Fibroblast of lung (primary cell): ENCODE measurements around the gene COL4A1.

ENCODE experiments used
- EZH2 ChIP-seq: IDR thresholded peaks from 2 replicates; pipeline ENCODE4 v1.5.1; 2012; ENCODE audit warnings: low read length, control low read depth, mild to moderate bottlenecking; ENCODE audit errors: missing control alignments
- TF ChIP-seq, protein P1 (sequence below), 2 donors: IDR thresholded peaks in 1 of 2; conservative IDR thresholded peaks in 1 of 2; 1 replicate in 1 of 2; 2 replicates in 1 of 2; pipeline ENCODE4 v1.5.1; 2011 to 2012; ENCODE audit warnings: low read length in 2 of 2, control low read depth in 1 of 2, inconsistent platforms in 1 of 2, low read depth in 1 of 2, mild to moderate bottlenecking in 1 of 2

DNA sequence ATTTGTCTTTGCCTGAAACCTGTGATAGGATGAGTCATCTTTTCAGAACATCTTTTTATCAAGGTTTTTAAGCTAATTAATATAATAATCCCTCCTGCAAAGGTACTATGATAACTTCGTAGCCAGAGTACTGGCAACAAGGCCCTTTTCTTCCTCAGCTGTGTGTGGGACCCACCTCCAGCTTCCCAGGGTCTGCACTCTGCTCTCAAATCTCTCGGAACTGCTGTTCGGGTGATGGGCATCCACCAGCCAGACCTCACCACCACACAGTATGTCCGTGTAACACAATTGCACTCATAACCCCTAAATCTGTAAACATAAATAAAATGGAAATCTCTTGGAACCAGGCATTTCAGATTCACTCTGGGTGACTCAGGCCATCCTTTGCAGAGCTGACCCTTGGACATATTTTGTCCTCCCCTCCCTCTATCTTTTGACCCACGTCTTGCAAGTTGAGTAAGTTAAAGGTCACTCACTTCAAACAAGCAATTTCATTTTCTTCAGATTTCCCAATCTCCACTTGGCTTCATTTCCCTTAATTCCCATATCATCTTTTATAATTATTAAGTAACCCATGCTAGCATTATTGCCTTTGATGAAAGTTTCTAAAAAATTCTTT lies 29.5 kb downstream of the COL4A1 start:
- TF ChIP-seq, protein P1, sequence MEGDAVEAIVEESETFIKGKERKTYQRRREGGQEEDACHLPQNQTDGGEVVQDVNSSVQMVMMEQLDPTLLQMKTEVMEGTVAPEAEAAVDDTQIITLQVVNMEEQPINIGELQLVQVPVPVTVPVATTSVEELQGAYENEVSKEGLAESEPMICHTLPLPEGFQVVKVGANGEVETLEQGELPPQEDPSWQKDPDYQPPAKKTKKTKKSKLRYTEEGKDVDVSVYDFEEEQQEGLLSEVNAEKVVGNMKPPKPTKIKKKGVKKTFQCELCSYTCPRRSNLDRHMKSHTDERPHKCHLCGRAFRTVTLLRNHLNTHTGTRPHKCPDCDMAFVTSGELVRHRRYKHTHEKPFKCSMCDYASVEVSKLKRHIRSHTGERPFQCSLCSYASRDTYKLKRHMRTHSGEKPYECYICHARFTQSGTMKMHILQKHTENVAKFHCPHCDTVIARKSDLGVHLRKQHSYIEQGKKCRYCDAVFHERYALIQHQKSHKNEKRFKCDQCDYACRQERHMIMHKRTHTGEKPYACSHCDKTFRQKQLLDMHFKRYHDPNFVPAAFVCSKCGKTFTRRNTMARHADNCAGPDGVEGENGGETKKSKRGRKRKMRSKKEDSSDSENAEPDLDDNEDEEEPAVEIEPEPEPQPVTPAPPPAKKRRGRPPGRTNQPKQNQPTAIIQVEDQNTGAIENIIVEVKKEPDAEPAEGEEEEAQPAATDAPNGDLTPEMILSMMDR (conservative IDR thresholded peaks at IDR 0.05 in 1 of 2, IDR thresholded peaks at IDR 0.05 in 1 of 2; ENCODE audit: low read depth in 1 of 2, low read length in 2 of 2) = no peak
- no peak for TF ChIP-seq EZH2
